Neural cell (in vitro differentiated cells): ENCODE measurements around the gene FAM76B.

ENCODE experiments used
- CTCF ChIP-seq: fragments of 450-650 bp; IDR thresholded peaks from 2 replicates; pipeline ENCODE4 v1.5.1; 2014; ENCODE audit warnings: antibody characterized with exemption, mild to moderate bottlenecking, moderate library complexity; ENCODE audit not compliant: poor library complexity, severe bottlenecking
- EZH2 ChIP-seq: fragments of 200-600, 300-800 bp; shearing (Covaris generic), sonication (generic); IDR thresholded peaks from 2 replicates; pipeline ENCODE4 v1.6.1; 2014; ENCODE audit warnings: antibody characterized with exemption, low read length, borderline replicate concordance, mild to moderate bottlenecking; ENCODE audit not compliant: insufficient read depth, poor library complexity, severe bottlenecking

DNA sequence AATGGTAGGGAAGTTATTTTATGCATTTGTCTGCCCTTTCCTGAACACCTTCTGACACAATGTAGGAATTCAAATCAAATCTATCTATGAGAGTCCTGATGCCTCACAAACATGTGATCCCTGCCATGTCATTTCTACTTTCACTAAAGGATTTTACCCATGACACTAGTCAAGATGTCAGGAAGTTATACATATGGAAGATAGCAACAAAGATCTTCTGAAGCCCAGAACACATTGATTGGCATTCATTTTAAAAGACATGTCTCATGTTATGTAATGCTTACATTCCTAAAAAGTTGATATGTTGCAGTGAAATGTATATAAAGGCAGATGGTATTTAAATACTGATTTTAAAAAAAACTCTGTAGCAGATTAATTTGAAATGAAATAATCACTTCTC lies 61.5 kb downstream of the FAM76B start:
- TF ChIP-seq CTCF (no peak), EZH2 (no peak)
